WI38 (cell line): ENCODE measurements around the gene PAK2.

ENCODE experiments used
- H3K4me3 ChIP-seq: 2 replicates; pipeline ENCODE4 v1.5.1; 2011; ENCODE audit warnings: low read depth, mild to moderate bottlenecking, control low read depth, low read length
- CTCF ChIP-seq: IDR thresholded peaks from 2 replicates; pipeline ENCODE4 v1.5.1; 2012; ENCODE audit warnings: low read depth, mild to moderate bottlenecking, control low read depth, low read length

Gene PAK2

GRCh38 chr3:196739671-196740480 is at the start of gene PAK2:
Gene PAK2, plus strand, starts transcription at chr3:196739857. Its CDS starts 42,790 bp downstream, at chr3:196782647.
- H3K4me3 ChIP-seq: peak within 1 kb of the TSS; percentile 94
- no peak for TF ChIP-seq CTCF

- no peak overlapping the region for H3K4me3 ChIP-seq
- no peak for TF ChIP-seq CTCF
These were observed 49.6 kb upstream of the PAK2 start for GRCh38 chr3:196689941-196690660.

GRCh38 chr3:196691386-196691785 is 48.3 kb upstream of the PAK2 start:
- no peak overlapping the region for H3K4me3 ChIP-seq
- TF ChIP-seq CTCF: no peak

GRCh38 chr3:196694202-196694638 is 45.4 kb upstream of the PAK2 start:
- no peak for TF ChIP-seq CTCF
- H3K4me3 ChIP-seq: no peak overlapping the region

- TF ChIP-seq CTCF: no peak
- no peak overlapping the region for H3K4me3 ChIP-seq
These were observed 44.5 kb upstream of the PAK2 start for GRCh38 chr3:196694941-196695848.

- no peak overlapping the region for H3K4me3 ChIP-seq
- no peak for TF ChIP-seq CTCF
These were observed 43.8 kb upstream of the PAK2 start for GRCh38 chr3:196695849-196696226.
